ENCODE results near the gene LGI4.

DNA sequence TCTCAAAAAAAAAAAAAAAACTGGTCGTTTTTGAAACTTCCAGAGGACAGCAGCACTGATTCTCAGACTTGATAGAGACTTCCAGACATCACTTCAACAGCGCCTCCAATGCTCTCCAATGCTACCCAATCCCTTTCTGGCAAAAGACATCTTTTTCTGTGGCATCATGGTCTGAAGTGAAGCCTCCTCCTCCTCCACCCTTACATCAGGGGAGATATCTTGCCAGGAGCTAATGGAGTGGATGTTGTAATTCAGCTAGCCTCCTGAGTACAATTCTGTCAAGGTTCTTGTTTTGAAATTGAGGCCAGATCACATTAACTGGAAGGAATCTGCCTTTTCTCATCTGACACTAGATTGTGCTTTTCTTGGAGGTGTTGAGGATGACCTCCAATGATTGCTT lies 43.8 kb upstream of the LGI4 start:
- TF ChIP-seq, protein P1, sequence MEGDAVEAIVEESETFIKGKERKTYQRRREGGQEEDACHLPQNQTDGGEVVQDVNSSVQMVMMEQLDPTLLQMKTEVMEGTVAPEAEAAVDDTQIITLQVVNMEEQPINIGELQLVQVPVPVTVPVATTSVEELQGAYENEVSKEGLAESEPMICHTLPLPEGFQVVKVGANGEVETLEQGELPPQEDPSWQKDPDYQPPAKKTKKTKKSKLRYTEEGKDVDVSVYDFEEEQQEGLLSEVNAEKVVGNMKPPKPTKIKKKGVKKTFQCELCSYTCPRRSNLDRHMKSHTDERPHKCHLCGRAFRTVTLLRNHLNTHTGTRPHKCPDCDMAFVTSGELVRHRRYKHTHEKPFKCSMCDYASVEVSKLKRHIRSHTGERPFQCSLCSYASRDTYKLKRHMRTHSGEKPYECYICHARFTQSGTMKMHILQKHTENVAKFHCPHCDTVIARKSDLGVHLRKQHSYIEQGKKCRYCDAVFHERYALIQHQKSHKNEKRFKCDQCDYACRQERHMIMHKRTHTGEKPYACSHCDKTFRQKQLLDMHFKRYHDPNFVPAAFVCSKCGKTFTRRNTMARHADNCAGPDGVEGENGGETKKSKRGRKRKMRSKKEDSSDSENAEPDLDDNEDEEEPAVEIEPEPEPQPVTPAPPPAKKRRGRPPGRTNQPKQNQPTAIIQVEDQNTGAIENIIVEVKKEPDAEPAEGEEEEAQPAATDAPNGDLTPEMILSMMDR (conservative IDR thresholded peaks at IDR 0.05; ENCODE audit: low read length): no peak
- TF ChIP-seq EZH2phosphoT487 (IDR thresholded peaks at IDR 0.05; ENCODE audit: borderline replicate concordance): no peak
